HG02763 (cell line): ENCODE results near the gene LPCAT2.

Experiments
- ATAC-seq: cut with Tn5 transposase; IDR thresholded peaks from one replicate; pipeline ENCODE4 v1.9.1; 2021; ENCODE audit warnings: mild to moderate bottlenecking, moderate library complexity; ENCODE audit not compliant: unreplicated experiment

Gene LPCAT2

GRCh38 chr16:55502801-55503366 is 6.0 kb upstream of the LPCAT2 start:
- ATAC-seq: no peak

GRCh38 chr16:55503726-55504550 is 4.9 kb upstream of the LPCAT2 start:
- ATAC-seq: no peak

GRCh38 chr16:55505333-55506015 is 3.4 kb upstream of the LPCAT2 start:
- no peak for ATAC-seq

- ATAC-seq: no peak
Observed at GRCh38 chr16:55506083-55506482, 2.8 kb upstream of the LPCAT2 start.

GRCh38 chr16:55506708-55507107 is 2.2 kb upstream of the LPCAT2 start:
- no peak for ATAC-seq

- ATAC-seq: no peak
Observed at GRCh38 chr16:55508271-55508921, 476 bp upstream of the LPCAT2 start.

- no peak for ATAC-seq
Observed at GRCh38 chr16:55510185-55510805, 1.4 kb downstream of the LPCAT2 start.

GRCh38 chr16:55512941-55513340 is 4.1 kb downstream of the LPCAT2 start:
- no peak for ATAC-seq

- no peak for ATAC-seq
Observed at GRCh38 chr16:55513616-55514015, 4.7 kb downstream of the LPCAT2 start.

- ATAC-seq: no peak
Observed at GRCh38 chr16:55515111-55515510, 6.2 kb downstream of the LPCAT2 start.

- no peak for ATAC-seq
Observed at GRCh38 chr16:55521792-55522191, 12.9 kb downstream of the LPCAT2 start.

- ATAC-seq: no peak
Observed at GRCh38 chr16:55526441-55526840, 17.6 kb downstream of the LPCAT2 start.

- no peak for ATAC-seq
Observed at GRCh38 chr16:55527885-55528284, 19.0 kb downstream of the LPCAT2 start.

- ATAC-seq: no peak
Observed at GRCh38 chr16:55529018-55529417, 20.1 kb downstream of the LPCAT2 start.

GRCh38 chr16:55530316-55530856 is 21.5 kb downstream of the LPCAT2 start:
- ATAC-seq: no peak

GRCh38 chr16:55532227-55532626 is 23.4 kb downstream of the LPCAT2 start:
- no peak for ATAC-seq

GRCh38 chr16:55534756-55535155 is 25.9 kb downstream of the LPCAT2 start:
- no peak for ATAC-seq

- no peak for ATAC-seq
Observed at GRCh38 chr16:55539049-55539448, 30.2 kb downstream of the LPCAT2 start.

- no peak for ATAC-seq
Observed at GRCh38 chr16:55539488-55539887, 30.6 kb downstream of the LPCAT2 start.

GRCh38 chr16:55540221-55540620 is 31.3 kb downstream of the LPCAT2 start:
- ATAC-seq: no peak
